NCI-H446 treated with DMSO at 0.1 percent for 48 hours (cell line): ENCODE measurements around the gene TST.
"Not testable (repeated sequence)": the region's sequence is repeated elsewhere in the genome, so short reads cannot be mapped to it uniquely, and the experiment has no call there.

Experiments
- DNase-seq: peaks from one replicate; lab custom pipeline; 2025; lab: John Stamatoyannopoulos, UW

The TST gene

GRCh38 chr22:37014415-37014806, 4.8 kb downstream of the TST start:
- DNase-seq, result no peak

- DNase-seq, result no peak
Measured at GRCh38 chr22:37012956-37013355, 6.3 kb downstream of the TST start.

GRCh38 chr22:37012262-37012904, 6.9 kb downstream of the TST start:
- DNase-seq, result no peak

GRCh38 chr22:37011472-37011871, 7.8 kb downstream of the TST start:
- DNase-seq, result no peak

GRCh38 chr22:37010976-37011375, 8.3 kb downstream of the TST start:
- no peak for DNase-seq

- DNase-seq, result no peak
Measured at GRCh38 chr22:37010174-37010573, 9.1 kb downstream of the TST start.

GRCh38 chr22:37009490-37009889, 9.8 kb downstream of the TST start:
- DNase-seq, result no peak

- no peak for DNase-seq
Measured at GRCh38 chr22:37008365-37008764, 10.9 kb downstream of the TST start.

- DNase-seq, result no peak
Measured at GRCh38 chr22:37007651-37008050, 11.6 kb downstream of the TST start.

GRCh38 chr22:37002633-37003032, 16.6 kb downstream of the TST start:
- no peak for DNase-seq

GRCh38 chr22:37001826-37002225, 17.4 kb downstream of the TST start:
- no peak for DNase-seq

- no peak for DNase-seq
Measured at GRCh38 chr22:37000676-37001534, 18.3 kb downstream of the TST start.

- DNase-seq, result no peak
Measured at GRCh38 chr22:36999463-36999862, 19.8 kb downstream of the TST start.

GRCh38 chr22:36998620-36999351, 20.5 kb downstream of the TST start:
- DNase-seq, result no peak

- DNase-seq, result no peak
Measured at GRCh38 chr22:36997746-36998145, 21.5 kb downstream of the TST start.

- DNase-seq, result no peak
Measured at GRCh38 chr22:36991206-36991605, 28.0 kb downstream of the TST start.

- no peak for DNase-seq
Measured at GRCh38 chr22:36990457-36990856, 28.8 kb downstream of the TST start.

GRCh38 chr22:36989012-36989411, 30.2 kb downstream of the TST start:
- not testable (repeated sequence) for DNase-seq

- DNase-seq, result no peak
Measured at GRCh38 chr22:36988075-36988832, 31.0 kb downstream of the TST start.

GRCh38 chr22:36986242-36986821, 32.9 kb downstream of the TST start:
- DNase-seq, result no peak

GRCh38 chr22:36985211-36985889, 33.9 kb downstream of the TST start:
- DNase-seq, result no peak
